NCI-H2227 (cell line): ENCODE results near the gene TBPL2.
"Not testable (repeated sequence)": the region's sequence is repeated elsewhere in the genome, so short reads cannot be mapped to it uniquely, and the experiment has no call there.

Experiments
- DNase-seq: peaks from one replicate; lab custom pipeline; 2025; ENCODE audit not compliant: unreplicated experiment; lab: John Stamatoyannopoulos, UW

The TBPL2 gene

DNA sequence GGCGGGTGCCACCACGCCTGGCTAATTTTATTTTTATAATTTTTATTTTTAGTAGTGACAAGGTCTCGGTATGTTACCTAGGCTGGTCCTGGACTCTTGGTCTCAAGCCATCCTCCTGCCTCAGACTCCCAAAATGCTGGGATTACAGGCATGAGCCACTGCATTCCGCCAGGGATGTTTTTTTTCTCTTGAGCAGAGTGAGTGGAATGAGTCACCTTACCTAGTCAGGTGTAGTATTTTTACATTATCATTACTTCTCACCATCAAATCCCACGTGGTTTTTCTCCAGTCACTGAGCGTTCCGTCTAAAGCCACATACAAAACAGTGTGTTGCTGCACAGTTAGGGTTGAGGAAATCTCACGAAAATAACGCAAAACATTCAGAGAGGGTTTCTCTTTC is 870 bp upstream of the TBPL2 start:
- no peak for DNase-seq

DNA sequence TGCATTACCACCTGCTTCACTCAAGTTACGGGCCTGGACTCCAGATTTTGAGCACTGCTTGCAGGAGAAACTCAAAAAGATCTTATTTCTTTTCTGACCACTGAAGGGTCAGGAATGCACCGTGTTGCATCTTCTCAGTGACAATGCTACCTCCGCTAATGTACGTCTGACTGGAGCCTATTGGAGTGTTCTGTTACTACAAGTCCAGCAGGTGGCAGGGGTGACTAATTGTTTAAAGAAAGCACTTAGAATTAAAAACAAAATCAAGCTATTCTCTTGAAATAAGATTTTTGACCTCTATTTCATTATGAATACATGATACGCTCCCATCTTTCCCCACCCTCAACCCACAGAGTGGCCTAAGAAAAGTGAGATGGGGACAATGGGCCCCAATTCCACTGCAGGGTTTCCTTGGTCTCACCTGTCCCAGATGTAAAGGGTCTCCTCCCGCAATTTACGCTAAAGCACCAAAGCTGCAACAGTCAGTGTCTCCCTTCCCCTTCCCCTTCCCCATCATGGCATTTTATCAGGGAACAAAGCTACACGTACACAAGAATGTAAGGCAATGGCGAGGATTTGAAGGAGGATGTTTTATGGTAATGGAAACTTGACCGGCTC is 2.2 kb downstream of the TBPL2 start:
- DNase-seq = peak; percentile 55

DNA sequence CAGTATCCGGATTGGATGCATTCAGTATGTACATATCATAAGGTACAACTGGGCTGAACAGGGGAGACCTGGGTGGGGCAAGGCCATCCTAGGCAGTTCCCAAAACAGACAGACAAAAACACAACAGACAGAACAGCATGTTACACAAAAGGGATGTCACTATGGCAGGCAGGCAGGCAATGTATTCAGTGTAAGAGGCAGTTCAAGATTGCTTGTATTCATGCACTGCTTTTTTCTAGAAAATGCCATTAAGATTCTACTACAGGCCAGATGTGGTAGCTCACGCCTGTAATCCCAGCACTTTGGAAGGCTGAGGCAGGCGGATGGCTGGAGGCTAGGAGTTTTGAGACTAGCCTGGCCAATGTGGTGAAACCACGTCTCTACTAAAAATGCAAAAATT is 3.5 kb downstream of the TBPL2 start:
- DNase-seq = no peak

DNA sequence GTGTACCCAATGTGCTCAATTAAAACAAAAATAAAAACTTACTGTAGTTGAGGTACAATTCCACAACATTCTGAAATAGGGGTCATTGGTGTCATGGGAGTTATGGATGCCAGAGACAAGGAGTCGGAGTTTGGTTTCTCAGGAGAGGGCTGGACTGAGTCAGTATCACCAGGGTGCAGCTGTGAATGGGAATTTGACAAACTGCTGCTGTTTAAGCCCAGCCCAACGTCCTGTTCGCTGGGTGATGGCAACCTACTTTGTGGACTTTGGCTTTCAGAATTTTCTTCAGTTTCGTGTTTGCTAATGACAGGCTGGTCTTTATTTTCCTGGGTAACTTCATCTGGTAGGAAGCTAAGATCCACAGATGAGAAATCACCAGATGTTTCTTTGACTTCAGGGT is 3.9 kb downstream of the TBPL2 start:
- DNase-seq = no peak

DNA sequence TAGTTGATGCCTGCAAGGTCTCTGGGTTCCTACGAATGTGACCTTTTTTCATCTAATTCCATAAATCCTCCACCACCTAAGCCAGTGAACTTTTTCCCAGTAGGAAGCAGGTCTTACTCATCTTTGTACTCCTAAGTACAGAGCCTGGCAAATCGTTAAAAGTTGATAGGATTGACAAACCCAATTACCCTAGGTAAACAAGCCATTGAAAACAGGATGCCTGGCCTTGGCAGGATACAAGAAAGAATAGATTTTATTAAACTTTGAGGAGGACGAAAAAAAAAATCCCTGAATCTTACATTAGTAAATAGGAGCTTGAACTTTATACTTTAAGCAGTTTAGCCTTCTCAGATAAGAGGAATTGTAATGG is 5.6 kb downstream of the TBPL2 start:
- no peak for DNase-seq

DNA sequence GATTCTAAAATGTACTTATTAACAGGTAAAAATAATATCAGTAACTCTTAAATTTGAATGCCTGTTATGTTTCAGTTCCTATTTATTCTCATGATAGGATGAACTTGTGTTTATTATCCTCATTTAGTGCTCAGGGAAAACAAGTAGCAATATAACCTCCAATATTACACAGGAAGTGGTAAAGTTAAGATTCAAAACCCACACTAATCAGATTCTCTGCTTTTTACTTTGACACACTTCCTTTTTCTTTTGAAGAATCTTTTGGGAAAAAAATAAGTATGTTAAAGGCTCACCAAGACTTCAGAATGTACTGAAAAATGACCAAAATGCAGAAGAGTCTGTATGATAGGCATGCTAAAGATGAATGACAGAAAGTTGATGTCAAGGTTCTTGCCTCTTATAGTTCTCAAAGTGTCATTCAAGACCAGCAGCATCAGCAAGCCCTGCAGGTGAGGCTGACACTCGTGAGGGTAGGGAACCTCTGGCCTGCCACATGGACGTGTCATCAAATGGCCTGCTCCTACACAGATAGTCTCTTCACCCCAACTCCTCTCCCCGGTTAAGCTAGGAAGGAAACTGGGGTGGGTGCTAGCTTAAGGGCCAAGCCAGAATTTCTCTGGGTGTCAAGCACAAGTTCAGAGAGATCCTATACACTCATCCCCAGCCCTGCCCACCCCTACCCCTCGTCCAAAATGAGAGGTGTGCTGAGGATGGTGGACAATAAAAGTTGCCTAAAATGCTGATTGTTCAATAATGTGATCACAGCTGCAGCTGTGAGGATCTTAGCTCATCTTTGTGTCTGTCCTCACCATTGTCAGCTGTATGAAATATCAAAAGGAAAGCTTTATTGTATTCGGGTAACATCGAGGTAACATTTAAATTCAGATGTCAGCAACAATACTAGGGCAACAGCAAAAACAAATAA is 6.3 kb downstream of the TBPL2 start:
- DNase-seq = no peak

DNA sequence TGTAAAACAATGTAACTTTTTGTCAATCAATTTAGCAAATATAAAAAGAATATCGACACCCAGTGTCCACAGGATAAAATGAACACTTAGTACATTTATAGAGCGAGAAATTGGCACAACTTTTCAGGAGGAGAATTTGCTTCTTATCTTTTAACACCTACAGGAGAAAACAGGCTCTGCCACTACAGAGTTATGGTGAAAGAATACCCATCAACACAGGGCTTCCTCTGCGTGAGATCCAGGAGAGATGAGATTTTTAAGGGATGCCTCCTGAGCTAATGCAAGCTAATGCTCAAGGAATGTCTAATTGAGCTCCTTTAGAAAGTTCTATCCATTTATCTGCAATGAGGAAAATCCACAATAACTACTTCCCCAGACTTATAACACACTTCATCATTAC is 7.8 kb downstream of the TBPL2 start:
- no peak for DNase-seq

DNA sequence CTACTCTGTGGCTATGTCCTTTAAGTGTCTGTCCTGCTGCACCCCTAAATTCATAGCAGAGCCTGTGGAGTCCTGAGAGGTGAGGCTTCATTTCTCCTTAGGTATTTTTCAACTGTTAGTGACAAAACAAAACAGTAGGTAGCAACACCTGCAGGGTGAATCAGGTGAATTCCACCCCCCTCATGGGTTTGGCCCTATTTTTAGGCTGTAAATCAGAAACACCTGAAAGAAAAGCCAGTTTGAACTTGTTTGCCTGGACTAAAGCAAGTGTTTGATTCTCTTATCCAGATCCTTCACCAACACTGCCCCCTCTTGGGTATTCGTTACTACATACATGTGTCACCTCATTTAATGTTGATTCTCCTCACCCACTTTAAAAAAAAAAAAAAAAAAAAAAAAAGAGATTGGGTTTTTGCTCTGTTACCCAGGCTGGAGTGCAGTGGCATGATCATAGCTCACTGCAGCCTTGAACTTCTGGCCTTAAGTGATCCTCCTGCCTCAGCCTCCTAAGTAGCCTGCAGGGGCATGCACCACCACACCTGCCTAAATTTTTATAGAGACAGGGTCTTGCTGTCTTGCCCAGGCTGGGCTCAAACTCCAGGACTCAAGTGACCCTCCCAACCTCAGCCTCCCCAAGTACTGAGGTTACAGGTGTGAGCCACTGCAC is 10.3 kb downstream of the TBPL2 start:
- peak; percentile 33 for DNase-seq

DNA sequence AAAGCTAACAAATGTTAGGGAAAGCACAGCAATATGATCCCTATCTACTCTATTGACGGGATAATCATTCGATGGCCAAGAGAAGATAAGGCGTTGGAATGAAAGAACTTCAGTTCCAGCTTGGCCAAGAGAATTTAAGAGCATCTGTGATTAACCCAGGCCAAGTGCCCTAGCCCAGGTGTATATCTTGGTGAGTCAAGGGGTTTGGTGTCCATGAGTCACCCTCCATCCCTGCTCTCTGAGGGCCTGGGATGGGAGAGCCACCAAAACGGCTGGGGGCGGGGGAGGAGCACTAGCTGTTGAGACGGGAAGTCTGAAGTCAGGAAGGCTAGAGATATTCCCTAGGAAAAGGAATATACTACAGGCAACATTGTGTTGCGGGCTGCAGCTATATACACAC is 13.0 kb downstream of the TBPL2 start:
- DNase-seq = no peak

DNA sequence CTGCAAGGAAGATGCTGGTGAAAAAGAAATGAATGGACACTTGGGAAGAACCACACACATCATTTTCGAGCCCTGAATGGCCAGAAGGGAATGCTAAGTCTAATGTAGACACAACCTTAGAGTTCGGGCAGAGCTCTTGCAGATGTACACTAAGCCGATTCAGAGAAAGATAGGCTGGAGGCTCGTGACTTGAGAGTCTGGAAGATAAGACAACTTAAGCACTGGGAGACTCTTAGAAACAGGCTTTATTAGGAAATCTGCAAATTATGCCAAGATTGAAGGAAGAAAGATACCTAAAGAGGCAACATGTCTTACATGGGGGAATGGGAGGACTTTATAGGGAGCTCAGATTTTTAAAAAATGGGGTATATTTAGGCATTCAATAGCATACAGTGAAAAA is 13.5 kb downstream of the TBPL2 start:
- DNase-seq = no peak

DNA sequence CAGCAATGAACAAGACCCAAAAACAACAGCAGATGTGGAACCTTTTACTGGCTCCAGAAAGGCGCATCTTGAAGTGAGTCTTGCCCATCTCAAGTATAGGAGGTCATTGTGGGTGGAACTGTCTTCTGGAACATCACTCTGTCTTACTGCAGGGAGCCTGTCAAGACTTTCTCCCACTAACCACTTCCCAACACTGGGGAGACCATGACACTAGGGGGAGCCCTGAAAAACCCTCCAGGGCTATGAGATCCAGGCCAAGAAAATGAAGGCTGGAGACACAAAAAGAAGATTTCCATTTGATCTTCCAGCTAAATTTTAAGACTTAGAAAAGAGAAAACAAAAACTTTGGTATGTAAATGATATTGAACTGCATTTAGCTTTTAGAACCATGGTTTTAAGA is 15.3 kb downstream of the TBPL2 start:
- no peak for DNase-seq

DNA sequence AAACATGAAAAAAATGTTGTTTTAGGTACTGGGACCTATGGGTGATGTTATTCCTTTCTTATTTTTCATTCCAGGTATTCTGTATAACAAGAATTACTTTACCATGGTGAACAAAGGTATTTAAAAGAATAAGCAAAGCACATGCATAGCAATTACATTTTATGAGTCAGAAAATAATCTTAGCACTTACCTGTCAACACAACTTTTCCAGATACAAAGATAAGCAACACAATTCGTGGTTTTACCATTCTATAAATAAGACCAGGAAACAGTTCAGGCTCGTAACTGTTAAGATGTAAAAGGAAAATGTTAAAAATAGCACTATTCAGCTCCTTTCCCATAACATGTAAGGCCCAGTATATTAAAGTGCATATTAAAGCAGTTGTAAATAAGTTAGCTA is 16.4 kb downstream of the TBPL2 start:
- DNase-seq = no peak

DNA sequence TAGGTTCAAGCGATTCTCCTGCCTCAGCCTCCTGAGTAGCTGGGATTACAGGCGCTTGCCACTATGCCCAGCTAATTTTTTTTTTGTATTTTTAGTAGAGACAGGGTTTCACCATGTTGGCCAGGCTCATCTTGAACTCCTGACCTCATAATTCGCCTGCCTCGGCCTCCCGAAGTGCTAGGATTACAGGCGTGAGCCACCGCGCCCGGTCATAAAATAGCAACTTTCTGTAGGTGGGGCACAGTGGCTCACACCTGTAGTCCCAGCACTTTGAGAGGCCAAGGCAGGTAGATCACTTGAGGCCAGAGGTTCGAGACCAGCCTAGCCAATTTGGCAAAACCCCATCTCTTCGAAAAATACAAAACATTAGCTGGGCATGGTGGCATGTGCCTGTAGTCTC is 18.1 kb downstream of the TBPL2 start:
- DNase-seq = not testable (repeated sequence)

DNA sequence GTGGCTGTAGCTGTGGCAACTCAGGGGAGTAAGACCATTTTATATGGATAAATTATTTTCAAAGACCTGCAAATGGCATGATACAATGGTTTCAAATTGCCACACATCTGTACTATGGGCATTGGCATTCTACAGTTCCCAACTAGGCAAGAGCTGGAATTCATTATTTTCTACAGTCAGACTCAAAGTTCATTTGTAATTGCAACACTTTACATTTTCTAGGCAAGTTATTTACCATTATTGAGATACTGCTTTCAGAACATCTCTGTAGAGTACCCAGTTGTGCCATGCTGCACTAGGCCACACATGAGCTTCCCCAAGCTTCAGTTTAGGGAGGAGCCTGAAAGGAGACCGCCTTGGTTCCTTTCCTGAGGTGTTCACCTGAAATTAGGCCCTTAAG is 20.8 kb downstream of the TBPL2 start:
- DNase-seq = no peak

DNA sequence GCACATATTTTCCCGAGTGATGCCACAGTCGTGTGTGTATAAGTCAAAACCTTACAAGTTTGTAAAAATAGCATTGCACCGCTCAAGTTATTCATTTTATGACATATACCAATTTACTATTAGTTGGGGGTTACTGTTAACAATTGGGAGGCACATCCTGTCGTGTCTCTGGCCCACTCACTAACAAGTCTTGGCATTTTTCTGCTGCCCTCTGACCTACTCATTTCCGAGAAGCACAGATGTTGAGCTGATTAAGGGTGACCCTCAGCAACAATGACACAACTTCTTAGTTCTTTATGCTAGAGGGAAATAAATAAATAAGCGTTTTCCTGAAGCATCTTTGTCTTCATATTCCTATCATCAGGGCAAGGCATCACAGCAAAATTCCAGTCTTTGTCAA is 22.0 kb downstream of the TBPL2 start:
- DNase-seq = no peak

DNA sequence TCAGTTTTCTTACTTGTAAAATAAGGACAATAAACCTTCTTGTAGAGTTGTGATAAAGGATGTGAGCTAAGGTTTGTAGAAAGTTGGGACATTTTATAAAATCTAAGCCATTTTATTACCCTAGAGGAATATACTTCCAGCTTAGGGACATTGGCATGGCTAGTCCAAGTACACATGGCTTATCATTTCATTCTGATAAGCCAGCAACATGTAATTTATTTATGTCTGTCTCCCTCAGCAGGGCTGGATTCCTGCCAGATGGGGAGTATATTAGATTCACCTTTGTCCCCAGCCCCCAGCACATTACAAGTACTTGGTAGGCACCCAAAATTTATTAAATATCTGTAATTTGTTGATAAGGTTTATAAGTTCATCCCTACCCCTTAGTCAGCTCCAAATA is 22.5 kb downstream of the TBPL2 start:
- DNase-seq = no peak

DNA sequence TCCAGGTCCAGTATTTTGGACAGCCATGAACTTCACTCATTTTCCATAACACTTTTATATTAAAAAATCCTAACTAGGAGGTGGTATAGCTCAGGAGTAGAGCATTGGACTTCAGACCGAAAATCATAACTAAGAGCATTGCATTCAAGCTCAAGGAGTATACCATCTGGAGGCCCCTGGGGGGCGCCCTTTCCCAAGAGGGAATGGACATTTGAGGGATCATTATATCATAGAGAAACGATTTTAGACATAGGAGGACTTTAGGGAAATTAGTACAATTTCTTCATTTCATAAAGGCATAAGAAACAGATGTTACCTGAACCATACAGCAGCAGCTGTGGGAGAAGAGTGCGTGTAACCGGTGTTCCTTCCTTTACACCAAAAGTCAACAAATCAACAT is 23.6 kb downstream of the TBPL2 start:
- DNase-seq = peak; percentile 36

DNA sequence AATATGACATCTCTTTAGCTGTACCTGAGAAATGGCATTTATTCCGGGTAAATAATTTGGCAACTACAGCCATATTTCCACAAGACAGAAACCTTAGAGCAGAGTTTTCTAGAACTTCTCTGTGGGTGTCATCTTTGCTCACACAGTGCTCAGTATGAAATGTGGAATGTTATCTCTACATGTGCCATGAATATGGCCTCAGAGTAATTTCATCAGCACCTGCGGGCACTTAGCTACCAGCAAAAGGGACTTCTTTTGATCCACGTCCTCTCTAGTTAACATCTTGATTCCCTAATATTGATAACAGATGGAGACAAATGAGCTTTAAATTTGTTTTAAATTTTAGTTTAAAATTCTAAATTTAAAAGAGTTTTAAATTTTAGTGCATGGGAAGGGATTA is 25.9 kb downstream of the TBPL2 start:
- no peak for DNase-seq

DNA sequence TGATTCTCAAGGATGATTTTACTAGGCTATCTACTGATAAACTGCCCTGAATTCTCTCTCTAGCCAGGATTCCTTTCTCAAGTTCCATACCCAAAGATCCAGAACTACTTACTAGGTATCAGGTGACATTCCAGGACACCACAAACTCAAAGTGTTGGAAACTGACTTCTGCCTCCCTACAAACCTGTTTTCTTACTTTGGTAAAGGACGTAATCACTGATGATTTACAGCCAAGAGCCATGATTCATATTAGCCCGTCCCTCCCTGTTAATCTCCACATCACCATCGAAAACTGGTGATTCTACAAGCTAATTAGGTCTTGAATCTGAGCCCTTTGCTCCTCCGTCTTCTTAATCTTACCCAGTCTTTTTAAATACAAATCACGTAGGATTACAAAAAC is 27.7 kb downstream of the TBPL2 start:
- DNase-seq = no peak

DNA sequence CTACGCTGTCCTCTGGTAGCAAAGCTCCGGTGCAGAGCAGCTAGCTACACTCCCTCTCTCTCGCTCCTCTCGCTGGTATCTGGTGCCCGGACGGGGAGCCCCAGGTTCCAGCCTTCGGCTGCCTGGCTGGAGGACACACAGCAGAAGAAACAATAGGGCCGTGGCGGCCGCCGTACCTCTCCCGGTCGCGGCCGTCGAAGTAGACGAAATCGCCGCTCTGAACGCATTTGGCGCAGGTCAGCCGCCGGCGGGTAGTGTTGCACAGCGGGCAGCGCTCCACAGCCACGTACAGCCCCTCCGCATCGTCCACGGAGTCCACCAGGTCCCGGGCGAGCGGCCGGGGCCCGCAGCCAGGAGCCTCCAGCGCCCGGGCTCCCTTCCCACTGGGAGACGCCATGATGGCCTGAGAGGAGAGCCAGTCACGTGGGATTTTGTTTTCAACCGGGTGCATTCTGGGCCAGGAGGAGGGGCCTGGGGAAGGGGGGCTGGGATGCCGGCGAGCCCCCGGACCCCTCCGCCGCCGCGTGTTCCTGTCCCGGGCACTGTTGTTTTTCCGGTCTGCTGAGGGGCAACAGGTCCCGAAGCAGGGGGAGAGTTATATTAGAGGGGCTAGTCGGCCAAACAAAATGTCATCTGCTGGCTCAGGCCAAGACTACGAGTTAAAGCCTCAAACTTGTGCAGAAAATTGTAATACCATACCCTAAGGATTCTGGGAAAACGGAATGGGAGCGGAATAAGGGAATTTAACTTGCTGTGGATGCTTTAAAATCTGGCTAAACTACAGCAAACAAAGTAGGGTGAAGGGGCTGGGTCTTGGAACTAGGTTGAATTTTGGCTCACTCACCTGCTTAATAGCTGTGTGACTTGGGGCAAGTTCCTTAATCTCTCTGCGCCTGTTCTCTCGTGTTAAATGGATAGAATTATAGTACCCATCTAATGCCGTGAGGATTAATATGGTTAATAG is 28.7 kb downstream of the TBPL2 start, which contains the start of gene ATG14:
Gene ATG14 (minus strand): TSS at position 405 of the 964 bp plus-strand sequence. CDS start 8 bp downstream, at position 397.
- DNase-seq = peak; percentile 89

DNA sequence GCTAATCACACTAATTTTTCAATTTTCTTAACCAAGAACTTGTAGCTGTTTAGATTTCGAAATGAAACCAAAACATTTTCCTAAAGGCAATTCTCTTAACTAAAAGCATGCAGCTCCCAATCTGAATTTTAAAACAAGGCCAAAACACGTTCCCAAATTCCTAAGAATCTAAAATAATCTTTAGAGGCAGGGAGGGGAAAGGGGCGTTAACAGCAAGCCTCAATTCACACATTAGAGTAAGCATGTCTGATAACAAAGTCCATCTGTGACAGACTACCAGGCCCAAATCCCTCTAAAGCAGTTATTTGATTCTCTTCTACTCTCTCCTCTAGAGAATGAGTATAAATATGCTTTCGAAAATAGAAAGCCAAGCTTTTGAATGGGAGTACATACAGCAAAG is 29.5 kb downstream of the TBPL2 start:
- DNase-seq = no peak
